Astrocyte of the cerebellum (primary cell): Measurements from ENCODE around the gene TIAM1.

Experiments used
- DNase-seq: peaks from one replicate; pipeline ENCODE4 v3.0.0-alpha.2; 2011; ENCODE audit warnings: low read depth
- H3K4me3 ChIP-seq: 2 replicates; pipeline ENCODE4 v1.5.1; 2011; ENCODE audit warnings: mild to moderate bottlenecking, low read depth, low read length, moderate library complexity
- CTCF ChIP-seq: IDR thresholded peaks from 2 replicates; pipeline ENCODE4 v1.5.1; 2012; ENCODE audit warnings: low read length, low read depth, moderate library complexity, mild to moderate bottlenecking; ENCODE audit errors: missing control alignments
- in situ Hi-C: cut with HindIII; loops from 2 replicates; pipeline ENCODE4 v1.10.0; 2017; ENCODE audit warnings: low sequenced_read_pairs

Gene TIAM1

GRCh38 chr21:31198575-31198974, 145.5 kb downstream of the TIAM1 start:
- H3K4me3 ChIP-seq, result no peak overlapping the region
- peak; percentile 28 for TF ChIP-seq CTCF
- in situ Hi-C loops, result no loop called here
- peak; percentile 53 for DNase-seq

- no peak for TF ChIP-seq CTCF
- no peak overlapping the region for H3K4me3 ChIP-seq
- DNase-seq, result no peak
- in situ Hi-C loops, result no loop called here
Observed at GRCh38 chr21:31196724-31197123, 147.3 kb downstream of the TIAM1 start.

GRCh38 chr21:31195334-31196015, 148.6 kb downstream of the TIAM1 start:
- H3K4me3 ChIP-seq, result no peak overlapping the region
- DNase-seq, result no peak
- TF ChIP-seq CTCF, result no peak
- in situ Hi-C loops, result no loop called here

GRCh38 chr21:31194510-31195293, 149.4 kb downstream of the TIAM1 start:
- H3K4me3 ChIP-seq, result no peak overlapping the region
- in situ Hi-C loops, result no loop called here
- TF ChIP-seq CTCF, result no peak
- DNase-seq, result no peak

- no peak overlapping the region for H3K4me3 ChIP-seq
- in situ Hi-C loops, result no loop called here
- TF ChIP-seq CTCF, result no peak
- DNase-seq, result no peak
Observed at GRCh38 chr21:31193761-31194160, 150.3 kb downstream of the TIAM1 start.

GRCh38 chr21:31191553-31191952, 152.5 kb downstream of the TIAM1 start:
- in situ Hi-C loops, result no loop called here
- TF ChIP-seq CTCF, result no peak
- no peak for DNase-seq

More at GRCh38 chr21:31191553-31191952, 152.5 kb downstream of the TIAM1 start:
- no peak overlapping the region for H3K4me3 ChIP-seq
